Neural progenitor cell (in vitro differentiated cells): ENCODE data around the gene KRT80. TPM values are rescaled to one million over a fixed set of nuclear protein-coding genes. Genes with fewer than 3 reads are reported as not detected.
A peak's percentile ranks its signal among the peaks of the same experiment; 100 is the strongest.

Source experiments
- DNase-seq: peaks from one replicate; pipeline ENCODE4 v3.0.0-alpha.2; 2016; ENCODE audit warnings: low spot score
- H2AFZ ChIP-seq: fragments of 200-600 bp; sonication (generic); replicated peaks from 2 replicates; pipeline ENCODE4 v1.6.1; 2016; ENCODE audit warnings: antibody characterized with exemption
- H3F3A ChIP-seq: fragments of 200-600 bp; sonication (generic); 2 replicates; pipeline ENCODE4 v1.6.1; 2016; ENCODE audit warnings: antibody characterized with exemption, low read depth
- H3K27ac ChIP-seq: fragments of 200-600 bp; sonication (generic); 2 replicates; pipeline ENCODE4 v1.5.1; 2016; ENCODE audit warnings: mild to moderate bottlenecking
- H3K27me3 ChIP-seq: fragments of 200-600 bp; sonication (generic); 2 replicates; pipeline ENCODE4 v1.6.1; 2016; ENCODE audit warnings: mild to moderate bottlenecking, moderate library complexity
- H3K36me3 ChIP-seq: fragments of 200-600 bp; sonication (generic); 2 replicates; pipeline ENCODE4 v1.5.1; 2016
- H3K4me1 ChIP-seq: fragments of 200-600 bp; sonication (generic); 2 replicates; pipeline ENCODE4 v1.6.1; 2016; ENCODE audit warnings: mixed run types
- H3K4me2 ChIP-seq: fragments of 200-600 bp; sonication (generic); 2 replicates; pipeline ENCODE4 v1.6.1; 2016
- H3K4me3 ChIP-seq: fragments of 200-600 bp; sonication (generic); 2 replicates; pipeline ENCODE4 v1.5.1; 2016
- H3K79me2 ChIP-seq: fragments of 200-600 bp; sonication (generic); 2 replicates; pipeline ENCODE4 v1.6.1; 2016; ENCODE audit warnings: low read depth
- H3K9ac ChIP-seq: fragments of 200-600 bp; sonication (generic); 2 replicates; pipeline ENCODE4 v1.6.1; 2016
- H3K9me3 ChIP-seq: fragments of 200-600 bp; sonication (generic); 2 replicates; pipeline ENCODE4 v1.5.1; 2016; ENCODE audit warnings: low read depth
- H4K20me1 ChIP-seq: fragments of 200-600 bp; sonication (generic); 2 replicates; pipeline ENCODE4 v1.6.1; 2016; ENCODE audit warnings: low read depth
- H3K27ac Mint-ChIP-seq: 3 replicates; pipeline ENCODE4 v1.8.0; 2021; ENCODE audit warnings: mixed read lengths
- H3K27me3 Mint-ChIP-seq: 2 replicates; pipeline ENCODE4 v1.8.0; 2022; ENCODE audit warnings: low read depth, mild to moderate bottlenecking, inconsistent platforms, moderate library complexity, mixed read lengths; ENCODE audit not compliant: insufficient read depth
- H3K36me3 Mint-ChIP-seq: 3 replicates; pipeline ENCODE4 v1.8.0; 2021; ENCODE audit warnings: mixed read lengths
- H3K4me1 Mint-ChIP-seq: 3 replicates; pipeline ENCODE4 v1.8.0; 2021; ENCODE audit warnings: mixed read lengths
- H3K4me3 Mint-ChIP-seq: 3 replicates; pipeline ENCODE4 v1.8.0; 2021; ENCODE audit warnings: mild to moderate bottlenecking, moderate library complexity, mixed read lengths
- H3K9me3 Mint-ChIP-seq: 3 replicates; pipeline ENCODE4 v1.8.0; 2020; ENCODE audit warnings: mixed read lengths
- CTCF ChIP-seq: fragments of 200-600 bp; sonication (generic); IDR thresholded peaks from 2 replicates; pipeline ENCODE4 v1.5.1; 2017; ENCODE audit warnings: antibody characterized with exemption, mild to moderate bottlenecking
- EZH2 ChIP-seq: fragments of 200-600 bp; sonication (generic); IDR thresholded peaks from 2 replicates; pipeline ENCODE4 v1.6.1; 2017; ENCODE audit warnings: antibody characterized with exemption, mild to moderate bottlenecking, moderate library complexity
- EZH2phosphoT487 ChIP-seq: fragments of 200-600 bp; sonication (generic); IDR thresholded peaks from 2 replicates; pipeline ENCODE4 v1.6.1; 2017; ENCODE audit warnings: antibody characterized with exemption
- total RNA-seq: library from RNA; depleted of rRNA; stranded (reverse); fragments of >200 nt; gene quantifications from 2 replicates; pipeline ENCODE4 v1.2.3, GENCODE V29; 2015; ENCODE audit warnings: low replicate concordance

The KRT80 gene
- total RNA-seq, 1 donor from 2014 or later = not detected

GRCh38 chr12:52193991-52194390, 2.2 kb upstream of the KRT80 start:
- no peaks in the 10 kb centered on the region for H3F3A ChIP-seq
- no peak overlapping the region for H3K27ac ChIP-seq
- DNase-seq = no peak
- no peak overlapping the region for H3K9ac ChIP-seq
- no peak overlapping the region for H3K4me2 ChIP-seq
- H4K20me1 ChIP-seq = no peaks in the 10 kb centered on the region
- TF ChIP-seq CTCF (no peak), EZH2 (no peak), EZH2phosphoT487 (no peak)
- no peaks in the 10 kb centered on the region for H3K36me3 ChIP-seq
- no peak overlapping the region for H2AFZ ChIP-seq
- peaks cover 7% of the 10 kb centered on the region for H3K27me3 Mint-ChIP-seq
- H3K4me3 Mint-ChIP-seq = no peak overlapping the region
- H3K27ac Mint-ChIP-seq = no peak overlapping the region
- H3K9me3 Mint-ChIP-seq = no peaks in the 10 kb centered on the region
- peaks cover 3% of the 10 kb centered on the region for H3K4me1 Mint-ChIP-seq
- no peaks in the 10 kb centered on the region for H3K36me3 Mint-ChIP-seq
- no peak overlapping the region for H3K4me3 ChIP-seq
- no peaks in the 10 kb centered on the region for H3K27me3 ChIP-seq
- H3K4me1 ChIP-seq = peaks cover 5% of the 10 kb centered on the region
- no peaks in the 10 kb centered on the region for H3K9me3 ChIP-seq
- H3K79me2 ChIP-seq = no peaks in the 10 kb centered on the region

- Histone ChIP-seq H3K9ac (no peak overlapping the region), H3K27ac (no peak overlapping the region), H3K9me3 (no peaks in the 10 kb centered on the region), H3K4me2 (no peak overlapping the region), H3F3A (no peaks in the 10 kb centered on the region), H3K4me3 (no peak overlapping the region), H3K4me1 (peaks cover under 1% of the 10 kb centered on the region), H3K36me3 (no peaks in the 10 kb centered on the region), H2AFZ (no peak overlapping the region), H3K79me2 (no peaks in the 10 kb centered on the region), H3K27me3 (no peaks in the 10 kb centered on the region), H4K20me1 (no peaks in the 10 kb centered on the region)
- Mint-ChIP-seq H3K4me1 (no peaks in the 10 kb centered on the region), H3K9me3 (no peaks in the 10 kb centered on the region), H3K36me3 (no peaks in the 10 kb centered on the region), H3K4me3 (no peak overlapping the region), H3K27ac (no peak overlapping the region), H3K27me3 (peaks cover 7% of the 10 kb centered on the region)
- TF ChIP-seq EZH2 = no peak
- no peak for DNase-seq
Observed at GRCh38 chr12:52193532-52193931, 1.7 kb upstream of the KRT80 start.

- Histone ChIP-seq H2AFZ (no peak overlapping the region), H3F3A (no peaks in the 10 kb centered on the region), H3K79me2 (no peaks in the 10 kb centered on the region), H3K4me2 (no peak overlapping the region), H3K4me3 (no peak overlapping the region), H3K36me3 (no peaks in the 10 kb centered on the region), H3K9ac (no peak overlapping the region), H3K9me3 (no peaks in the 10 kb centered on the region), H4K20me1 (no peaks in the 10 kb centered on the region), H3K27me3 (no peaks in the 10 kb centered on the region), H3K4me1 (no peaks in the 10 kb centered on the region), H3K27ac (no peak overlapping the region)
- DNase-seq = no peak
- H3K4me1 Mint-ChIP-seq = peaks cover 2% of the 10 kb centered on the region
- H3K36me3 Mint-ChIP-seq = no peaks in the 10 kb centered on the region
- no peak overlapping the region for H3K4me3 Mint-ChIP-seq
- no peak for TF ChIP-seq EZH2phosphoT487
- TF ChIP-seq EZH2 = no peak
- TF ChIP-seq CTCF = no peak
- no peaks in the 10 kb centered on the region for H3K9me3 Mint-ChIP-seq
- H3K27me3 Mint-ChIP-seq = peaks cover 6% of the 10 kb centered on the region
- H3K27ac Mint-ChIP-seq = peak overlapping the region; percentile 40
Observed at GRCh38 chr12:52190860-52191729, 719 bp downstream of the KRT80 start.
